Measurements from ENCODE around the gene BANF2. TPM values are rescaled to one million over a fixed set of nuclear protein-coding genes. Genes with fewer than 3 reads are reported as not detected.

Gene BANF2
- polyA plus RNA-seq, 3 donors: not detected

DNA sequence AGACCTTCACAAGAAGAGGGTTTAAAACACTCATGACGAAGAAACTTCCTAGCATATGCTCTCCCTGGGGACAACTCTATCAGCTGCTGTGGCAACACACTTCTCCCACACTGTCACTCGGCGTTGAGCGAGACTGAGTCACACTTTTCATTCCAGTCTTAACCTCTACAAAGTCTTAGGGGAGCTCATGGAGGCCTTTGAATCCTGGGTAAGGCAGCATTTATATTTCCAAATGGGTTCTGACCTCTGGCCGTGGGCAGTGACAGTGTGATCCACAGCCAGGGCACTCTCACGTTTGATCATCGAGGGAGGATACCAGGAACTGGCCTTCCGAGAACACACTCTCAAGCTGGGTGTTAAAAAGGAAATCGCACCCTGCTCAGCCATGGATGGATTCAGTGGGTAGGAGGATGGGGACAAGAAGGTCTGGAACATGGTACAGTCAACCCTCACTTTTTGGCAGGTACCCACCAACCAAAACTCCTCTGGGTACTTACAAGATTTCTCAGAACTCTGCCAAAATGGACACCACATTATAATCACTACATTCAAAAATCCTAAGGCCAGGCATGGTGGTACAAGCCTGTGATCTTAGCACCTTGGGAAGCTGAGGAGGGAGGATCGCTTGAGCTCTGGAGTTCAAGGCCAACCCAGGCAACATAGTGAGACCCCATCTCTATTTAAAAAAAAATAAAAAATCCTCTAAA lies 37.3 kb upstream of the BANF2 start:
- no peak for DNase-seq (ENCODE audit: extremely low read depth in 1 of 11, low read depth in 9 of 11, low spot score in 4 of 11)

DNA sequence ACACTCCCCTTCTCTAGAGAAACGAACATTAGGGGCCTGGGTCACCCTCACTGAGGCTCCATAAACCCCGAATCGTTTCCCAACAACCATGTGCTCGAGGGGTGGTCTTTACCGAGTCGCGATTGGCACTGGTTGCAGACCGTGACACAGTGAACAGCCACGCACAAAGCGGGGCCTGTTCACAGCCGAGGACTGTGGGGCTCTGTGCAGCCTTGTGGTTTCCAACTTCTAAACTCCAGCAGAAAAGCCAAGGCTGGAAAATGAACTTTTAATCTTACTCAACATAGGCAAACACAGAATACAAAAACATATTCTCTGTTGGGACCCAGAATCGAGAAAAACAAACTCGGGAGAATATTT lies 36.7 kb upstream of the BANF2 start:
- no peak for DNase-seq (ENCODE audit: extremely low read depth in 1 of 11, low read depth in 9 of 11, low spot score in 4 of 11)

DNA sequence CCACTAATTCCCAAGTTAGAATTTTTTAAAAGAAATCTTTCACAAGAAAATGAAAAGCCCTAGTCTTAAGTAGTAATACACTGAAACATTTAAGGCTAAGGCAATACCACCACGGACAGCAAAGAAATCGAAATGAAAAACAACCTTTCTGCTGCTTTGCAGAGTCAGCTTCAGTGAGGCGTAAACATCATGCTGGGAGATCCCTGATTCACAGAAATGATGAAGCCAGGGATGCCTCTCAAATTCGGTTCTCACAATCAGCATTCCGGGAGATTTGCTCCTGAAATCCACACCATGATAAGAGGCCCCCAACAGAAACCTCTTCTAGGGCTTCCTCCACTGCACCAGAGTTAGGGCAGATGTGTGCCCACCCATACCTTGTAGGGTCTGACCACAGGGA lies 36.3 kb upstream of the BANF2 start:
- DNase-seq (ENCODE audit: extremely low read depth in 1 of 11, low read depth in 9 of 11, low spot score in 4 of 11): no peak

DNA sequence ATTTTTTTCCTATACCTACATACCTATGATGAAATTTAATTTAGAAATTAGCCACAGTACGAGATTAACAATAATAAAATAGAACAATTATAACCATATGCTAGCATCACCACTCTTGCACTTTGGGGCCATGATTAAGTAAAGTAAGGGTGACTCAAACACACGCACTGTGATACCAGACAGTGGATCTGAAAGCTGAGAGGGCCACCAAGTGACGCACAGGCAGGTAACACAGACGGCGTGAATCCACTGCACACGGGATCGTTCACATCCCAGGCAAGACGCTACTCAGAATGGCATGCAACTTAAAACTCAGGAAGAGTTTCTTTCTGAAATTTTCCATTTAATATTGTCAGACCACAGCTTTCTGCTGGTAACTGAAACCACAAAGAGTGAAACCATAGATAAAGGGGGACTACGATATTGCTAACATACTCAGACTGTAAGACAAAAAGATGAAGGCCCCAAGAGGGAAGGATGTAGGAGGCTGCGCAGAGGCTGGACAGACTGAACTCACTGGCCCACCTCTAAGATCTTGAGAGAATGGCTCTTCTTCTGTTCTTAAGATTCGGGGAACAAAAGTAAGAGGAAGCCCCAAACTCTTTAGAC lies 35.6 kb upstream of the BANF2 start:
- DNase-seq (ENCODE audit: extremely low read depth in 1 of 11, low read depth in 9 of 11, low spot score in 4 of 11): no peak

- DNase-seq (ENCODE audit: extremely low read depth in 1 of 11, low read depth in 9 of 11, low spot score in 4 of 11): no peak
These were observed 34.0 kb upstream of the BANF2 start for GRCh38 chr20:17665756-17666155.

DNA sequence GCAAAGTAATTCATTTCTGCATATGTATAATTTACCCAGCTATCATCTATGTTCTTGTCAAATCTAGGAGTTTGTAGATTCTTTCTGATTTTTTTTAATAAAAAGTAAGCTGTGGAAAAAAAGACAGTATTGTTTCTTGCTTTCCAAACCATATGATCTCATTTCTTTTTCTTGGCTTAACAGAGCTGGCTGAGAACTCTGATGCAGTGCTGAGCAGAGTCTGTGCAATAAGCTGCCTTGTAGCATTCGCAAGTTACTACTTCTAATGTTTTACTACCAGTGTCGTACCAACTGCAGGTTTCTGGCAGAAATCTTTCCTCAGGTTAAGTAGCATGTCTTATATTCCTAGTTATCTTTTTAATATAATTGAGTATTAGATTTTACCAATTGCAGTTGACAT lies 33.3 kb upstream of the BANF2 start:
- DNase-seq (ENCODE audit: extremely low read depth in 1 of 11, low read depth in 9 of 11, low spot score in 4 of 11): no peak

DNA sequence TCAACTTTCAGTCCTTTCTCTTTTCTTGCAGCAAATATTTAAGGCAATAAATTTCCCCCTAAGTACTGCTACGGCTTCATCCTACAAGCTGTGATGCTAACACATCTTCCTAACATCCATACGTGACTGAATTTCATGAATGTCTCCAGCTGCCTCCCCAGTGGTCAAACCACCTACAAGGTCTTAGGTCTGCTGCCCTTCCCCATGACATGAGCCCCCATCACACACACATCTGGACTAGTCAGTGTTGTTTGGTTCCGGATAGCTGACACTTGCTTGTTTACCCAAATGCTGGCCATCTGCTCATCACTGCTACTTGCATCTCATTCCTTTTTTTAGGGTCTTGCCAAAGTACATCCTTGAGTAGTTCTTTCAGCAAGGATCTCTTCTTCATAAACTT lies 32.3 kb upstream of the BANF2 start:
- DNase-seq (ENCODE audit: extremely low read depth in 1 of 11, low read depth in 9 of 11, low spot score in 4 of 11): no peak

DNA sequence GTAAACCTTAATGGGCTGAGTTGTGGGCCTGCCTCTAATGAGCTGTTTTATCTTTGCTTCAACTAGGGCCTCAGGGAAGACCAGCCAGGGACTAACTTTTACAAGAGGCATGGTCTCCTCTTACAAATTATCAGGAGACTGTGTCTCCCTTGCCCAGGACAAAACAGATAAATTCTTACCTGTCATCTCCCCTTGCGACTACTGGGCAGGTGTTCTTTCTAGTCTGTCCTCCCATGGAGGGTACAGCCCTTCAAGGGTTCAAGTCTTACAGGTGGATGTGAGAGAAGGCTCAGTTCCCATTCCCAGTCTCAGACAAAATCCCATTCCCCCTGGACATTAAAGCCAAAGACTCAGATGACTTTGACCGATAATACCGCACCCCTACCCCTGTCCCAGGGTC lies 31.3 kb upstream of the BANF2 start:
- DNase-seq (ENCODE audit: extremely low read depth in 1 of 11, low read depth in 9 of 11, low spot score in 4 of 11): no peak

- no peak for DNase-seq (ENCODE audit: extremely low read depth in 1 of 11, low read depth in 9 of 11, low spot score in 4 of 11)
These were observed 30.3 kb upstream of the BANF2 start for GRCh38 chr20:17669306-17669931.

GRCh38 chr20:17671011-17671410 lies 28.8 kb upstream of the BANF2 start:
- DNase-seq (ENCODE audit: extremely low read depth in 1 of 11, low read depth in 9 of 11, low spot score in 4 of 11): no peak

GRCh38 chr20:17671565-17671964 lies 28.2 kb upstream of the BANF2 start:
- DNase-seq (ENCODE audit: extremely low read depth in 1 of 11, low read depth in 9 of 11, low spot score in 4 of 11): no peak

- DNase-seq (ENCODE audit: extremely low read depth in 1 of 11, low read depth in 9 of 11, low spot score in 4 of 11): no peak
These were observed 26.7 kb upstream of the BANF2 start for GRCh38 chr20:17673084-17673483.

DNA sequence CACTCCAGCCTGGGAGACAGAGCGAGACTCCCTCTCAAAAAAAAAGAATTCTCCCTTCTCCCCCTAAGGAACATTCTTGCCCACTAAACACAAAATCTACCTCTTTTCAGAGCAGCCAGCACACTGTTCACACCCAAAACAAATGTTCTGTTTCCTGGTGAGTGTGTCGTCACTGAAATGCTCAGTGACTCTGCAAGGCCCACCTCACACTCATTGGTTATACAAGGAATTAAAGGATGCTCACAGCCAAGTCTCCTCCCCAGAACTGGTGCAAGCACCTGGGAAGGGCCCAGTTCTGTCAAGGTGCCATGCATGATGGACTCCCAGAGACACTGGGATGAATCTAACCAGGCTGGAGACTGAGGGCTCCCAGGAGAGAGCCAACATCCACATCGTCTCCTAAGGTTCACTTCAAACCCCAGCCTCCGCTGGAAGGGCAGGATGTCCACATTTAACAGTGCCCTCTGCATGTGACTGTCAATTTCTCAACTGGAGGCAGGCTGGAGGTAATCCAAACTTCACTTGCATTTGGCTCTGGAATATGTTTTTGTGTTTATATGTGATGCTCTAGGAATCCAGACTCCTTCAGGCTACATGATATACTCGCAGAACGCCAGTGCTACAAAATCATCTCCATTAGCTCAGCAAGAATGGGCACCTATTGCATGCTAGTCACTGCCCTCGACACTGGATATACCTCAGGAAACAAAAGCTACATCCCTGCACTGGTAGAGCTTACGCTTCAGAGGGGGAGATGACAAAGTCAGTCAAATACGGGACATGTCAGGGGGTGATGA lies 24.8 kb upstream of the BANF2 start:
- DNase-seq (ENCODE audit: extremely low read depth in 1 of 11, low read depth in 9 of 11, low spot score in 4 of 11): no peak

DNA sequence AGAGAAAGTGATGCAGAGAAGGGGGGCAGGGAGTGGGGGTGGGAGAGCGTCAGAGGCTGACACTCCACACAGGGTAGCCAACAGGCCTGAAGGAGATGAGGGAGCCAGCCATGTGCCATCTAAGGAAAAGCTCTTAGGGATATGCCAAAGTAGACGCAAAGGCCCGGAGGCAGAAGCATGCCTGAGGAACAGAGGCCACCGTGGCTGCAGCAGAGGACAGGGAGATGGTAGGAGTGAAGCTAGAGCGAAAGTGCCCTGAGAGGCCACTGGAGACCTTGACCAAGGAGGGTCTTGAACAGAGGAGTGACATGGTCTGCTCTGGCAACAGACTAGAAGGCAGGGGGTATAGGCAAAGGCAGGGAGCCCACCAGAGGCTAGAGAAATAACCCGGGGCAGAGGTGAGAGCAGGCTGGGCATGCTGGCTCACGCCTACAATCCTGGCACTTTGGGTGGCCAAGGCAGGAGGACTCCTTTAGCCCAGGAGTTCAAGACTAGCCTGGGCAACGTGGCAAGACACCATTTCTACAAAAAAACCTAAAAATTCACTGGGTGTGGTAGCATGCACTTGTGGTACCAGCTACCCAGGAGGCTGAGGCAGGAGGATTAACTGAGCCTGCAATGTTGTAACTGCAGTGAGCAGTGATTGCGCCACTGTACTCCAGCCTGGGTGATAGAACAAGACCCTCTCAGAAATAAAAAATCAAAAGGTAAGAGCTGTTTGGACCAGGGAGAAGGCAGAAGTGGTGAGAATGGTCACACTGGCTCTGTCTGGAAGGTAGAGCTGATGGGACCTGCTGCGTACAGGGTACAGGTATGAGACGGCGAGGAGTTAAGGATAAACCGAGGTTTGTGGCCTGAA lies 24.0 kb upstream of the BANF2 start:
- no peak for DNase-seq (ENCODE audit: extremely low read depth in 1 of 11, low read depth in 9 of 11, low spot score in 4 of 11)

DNA sequence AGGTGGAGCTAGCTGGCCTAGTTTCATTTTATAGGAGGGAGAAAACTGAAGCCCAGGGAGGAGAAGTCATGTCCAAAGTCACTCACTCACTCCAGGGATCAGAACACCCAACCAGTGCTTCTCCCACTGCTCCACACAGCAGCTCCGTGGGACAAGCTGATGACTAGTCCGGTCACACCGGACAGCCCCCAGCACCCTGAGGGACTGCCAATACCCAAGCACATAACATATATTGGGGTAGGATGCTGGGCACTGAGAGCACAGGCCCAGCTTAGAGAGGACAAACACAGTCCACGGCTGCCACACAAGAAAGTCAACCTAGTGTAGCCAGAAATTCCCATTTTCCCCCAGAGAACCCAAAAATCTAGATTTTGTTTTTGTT lies 23.4 kb upstream of the BANF2 start:
- no peak for DNase-seq (ENCODE audit: extremely low read depth in 1 of 11, low read depth in 9 of 11, low spot score in 4 of 11)

DNA sequence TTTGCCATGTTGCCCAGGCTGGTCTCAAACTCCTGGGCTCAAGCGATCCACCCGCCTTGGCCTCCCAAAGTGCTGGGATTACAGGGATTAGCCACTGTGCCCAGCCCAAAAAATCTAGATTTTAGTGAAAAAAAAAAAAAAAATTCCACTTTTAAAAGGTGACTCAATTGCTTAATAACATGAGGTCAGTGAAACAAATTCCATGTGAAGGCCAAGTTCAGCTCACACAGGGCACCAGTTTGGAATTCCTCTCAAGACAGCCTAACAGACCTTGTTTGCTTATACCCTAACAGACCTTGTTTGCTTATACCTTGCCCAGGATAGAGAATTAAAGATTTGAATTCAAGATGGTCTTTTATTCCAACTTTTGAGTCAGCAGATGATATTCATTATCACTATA lies 22.8 kb upstream of the BANF2 start:
- no peak for DNase-seq (ENCODE audit: extremely low read depth in 1 of 11, low read depth in 9 of 11, low spot score in 4 of 11)

DNA sequence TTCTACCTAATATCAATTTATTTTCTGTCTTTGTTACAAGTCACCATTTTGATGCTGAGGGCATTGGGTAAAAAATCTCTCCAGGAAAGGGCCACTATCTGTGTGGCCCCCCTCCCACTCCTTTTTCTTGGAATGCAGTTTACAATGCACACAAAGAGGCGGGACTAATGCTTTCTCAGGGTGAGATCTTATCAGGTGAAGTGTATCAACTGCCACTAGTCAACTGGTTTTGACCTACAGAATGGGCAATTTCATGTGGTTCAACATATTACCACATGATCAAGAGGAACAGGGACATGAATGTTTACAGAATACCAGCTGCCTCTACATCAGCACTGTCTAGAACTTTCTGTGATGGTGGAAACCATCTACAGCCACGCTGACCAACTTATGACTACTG lies 21.5 kb upstream of the BANF2 start:
- no peak for DNase-seq (ENCODE audit: extremely low read depth in 1 of 11, low read depth in 9 of 11, low spot score in 4 of 11)

GRCh38 chr20:17678886-17679285 lies 20.9 kb upstream of the BANF2 start:
- DNase-seq (ENCODE audit: extremely low read depth in 1 of 11, low read depth in 9 of 11, low spot score in 4 of 11): no peak

Measured in renal cortex interstitium (tissue), 11 donors.